ENCODE measurements around the gene TRPM3.

- TF ChIP-seq, protein P1, sequence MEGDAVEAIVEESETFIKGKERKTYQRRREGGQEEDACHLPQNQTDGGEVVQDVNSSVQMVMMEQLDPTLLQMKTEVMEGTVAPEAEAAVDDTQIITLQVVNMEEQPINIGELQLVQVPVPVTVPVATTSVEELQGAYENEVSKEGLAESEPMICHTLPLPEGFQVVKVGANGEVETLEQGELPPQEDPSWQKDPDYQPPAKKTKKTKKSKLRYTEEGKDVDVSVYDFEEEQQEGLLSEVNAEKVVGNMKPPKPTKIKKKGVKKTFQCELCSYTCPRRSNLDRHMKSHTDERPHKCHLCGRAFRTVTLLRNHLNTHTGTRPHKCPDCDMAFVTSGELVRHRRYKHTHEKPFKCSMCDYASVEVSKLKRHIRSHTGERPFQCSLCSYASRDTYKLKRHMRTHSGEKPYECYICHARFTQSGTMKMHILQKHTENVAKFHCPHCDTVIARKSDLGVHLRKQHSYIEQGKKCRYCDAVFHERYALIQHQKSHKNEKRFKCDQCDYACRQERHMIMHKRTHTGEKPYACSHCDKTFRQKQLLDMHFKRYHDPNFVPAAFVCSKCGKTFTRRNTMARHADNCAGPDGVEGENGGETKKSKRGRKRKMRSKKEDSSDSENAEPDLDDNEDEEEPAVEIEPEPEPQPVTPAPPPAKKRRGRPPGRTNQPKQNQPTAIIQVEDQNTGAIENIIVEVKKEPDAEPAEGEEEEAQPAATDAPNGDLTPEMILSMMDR (IDR thresholded peaks at IDR 0.05; ENCODE audit: insufficient read depth, low read length): no peak
- TF ChIP-seq GABPA (IDR thresholded peaks at IDR 0.05; ENCODE audit: low read depth): no peak
- no peak for TF ChIP-seq POLR2AphosphoS5 (IDR thresholded peaks at IDR 0.05; ENCODE audit: low read depth)
- no peak for TF ChIP-seq SPI1 (IDR thresholded peaks at IDR 0.05; ENCODE audit: borderline replicate concordance, low read depth)
These were observed 219.2 kb downstream of the TRPM3 start for GRCh38 chr9:70902171-70902570.
